ENCODE data around the gene LAIR2.

- TF ChIP-seq POLR2A (IDR thresholded peaks at IDR 0.05; ENCODE audit: low read depth) (no peak), CTCF (IDR thresholded peaks at IDR 0.05) (no peak), EP300 (IDR thresholded peaks at IDR 0.05) (no peak), POLR2AphosphoS5 (IDR thresholded peaks at IDR 0.05) (no peak)
Observed at GRCh38 chr19:54517483-54517882, 14.9 kb downstream of the LAIR2 start.
